B cell (primary cell): ENCODE measurements around the gene DOCK8.

Experiments used
- EZH2 ChIP-seq: IDR thresholded peaks from 2 replicates; pipeline ENCODE4 v1.6.1; 2012; ENCODE audit warnings: borderline replicate concordance, low read depth, mild to moderate bottlenecking, moderate library complexity, low read length; ENCODE audit not compliant: insufficient read depth, poor library complexity, severe bottlenecking
- TF ChIP-seq, protein P1 (sequence below): fragments of 200-600 bp; IDR thresholded peaks from one replicate; pipeline ENCODE4 v1.8.0; 2022; ENCODE audit warnings: antibody characterized with exemption, mild to moderate bottlenecking

DNA sequence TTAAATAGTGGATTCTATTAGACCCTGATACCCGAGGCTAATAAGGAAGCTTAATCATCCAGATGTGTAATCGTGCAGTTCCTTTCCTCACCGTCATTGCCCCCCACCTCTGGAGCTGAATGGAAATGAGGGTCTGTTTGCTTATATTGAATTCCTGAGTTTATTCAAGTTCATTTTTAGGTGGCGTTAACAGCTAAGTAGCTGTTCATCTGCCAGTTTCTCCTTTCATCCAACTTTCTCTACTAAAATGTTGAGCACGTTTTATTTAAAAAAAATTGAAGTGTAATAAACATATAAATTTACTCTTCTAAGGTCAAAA, 291.0 kb downstream of the DOCK8 start:
- TF ChIP-seq, protein P1, sequence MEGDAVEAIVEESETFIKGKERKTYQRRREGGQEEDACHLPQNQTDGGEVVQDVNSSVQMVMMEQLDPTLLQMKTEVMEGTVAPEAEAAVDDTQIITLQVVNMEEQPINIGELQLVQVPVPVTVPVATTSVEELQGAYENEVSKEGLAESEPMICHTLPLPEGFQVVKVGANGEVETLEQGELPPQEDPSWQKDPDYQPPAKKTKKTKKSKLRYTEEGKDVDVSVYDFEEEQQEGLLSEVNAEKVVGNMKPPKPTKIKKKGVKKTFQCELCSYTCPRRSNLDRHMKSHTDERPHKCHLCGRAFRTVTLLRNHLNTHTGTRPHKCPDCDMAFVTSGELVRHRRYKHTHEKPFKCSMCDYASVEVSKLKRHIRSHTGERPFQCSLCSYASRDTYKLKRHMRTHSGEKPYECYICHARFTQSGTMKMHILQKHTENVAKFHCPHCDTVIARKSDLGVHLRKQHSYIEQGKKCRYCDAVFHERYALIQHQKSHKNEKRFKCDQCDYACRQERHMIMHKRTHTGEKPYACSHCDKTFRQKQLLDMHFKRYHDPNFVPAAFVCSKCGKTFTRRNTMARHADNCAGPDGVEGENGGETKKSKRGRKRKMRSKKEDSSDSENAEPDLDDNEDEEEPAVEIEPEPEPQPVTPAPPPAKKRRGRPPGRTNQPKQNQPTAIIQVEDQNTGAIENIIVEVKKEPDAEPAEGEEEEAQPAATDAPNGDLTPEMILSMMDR = no peak
- no peak for TF ChIP-seq EZH2
